ENCODE results near the gene SPDYE17.
A peak's percentile ranks its signal among the peaks of the same experiment; 100 is the strongest.
"Not testable (repeated sequence)": the region's sequence is repeated elsewhere in the genome, so short reads cannot be mapped to it uniquely, and the experiment has no call there.

SPDYE17 gene

GRCh38 chr7:76984784-76985136 is 47.4 kb downstream of the SPDYE17 start:
- H3K4me3 Mint-ChIP-seq, DNase-seq, H3K4me1 Mint-ChIP-seq, H3K27me3 Mint-ChIP-seq, H3K9me3 Mint-ChIP-seq, H3K27ac Mint-ChIP-seq: not testable (repeated sequence)
- peak; percentile 98 for ATAC-seq

GRCh38 chr7:76983937-76984783 is 48.0 kb downstream of the SPDYE17 start:
- H3K4me3 Mint-ChIP-seq, H3K27me3 Mint-ChIP-seq, H3K27ac Mint-ChIP-seq, H3K4me1 Mint-ChIP-seq, DNase-seq, H3K9me3 Mint-ChIP-seq: not testable (repeated sequence)
- ATAC-seq, result peak; percentile 59

GRCh38 chr7:76983333-76983732 is 48.8 kb downstream of the SPDYE17 start:
- not testable (repeated sequence) for DNase-seq, H3K27ac Mint-ChIP-seq, H3K4me1 Mint-ChIP-seq, H3K27me3 Mint-ChIP-seq, ATAC-seq, H3K4me3 Mint-ChIP-seq, H3K9me3 Mint-ChIP-seq

GRCh38 chr7:76982501-76982900 is 49.7 kb downstream of the SPDYE17 start:
- ATAC-seq, H3K4me3 Mint-ChIP-seq: not testable (repeated sequence)

GRCh38 chr7:76981187-76981970 is 50.8 kb downstream of the SPDYE17 start:
- not testable (repeated sequence) for H3K9me3 Mint-ChIP-seq, H3K4me3 Mint-ChIP-seq, H3K4me1 Mint-ChIP-seq, DNase-seq, H3K27me3 Mint-ChIP-seq, ATAC-seq
- H3K27ac Mint-ChIP-seq, result peak overlapping the region in 1 of 2 donors; percentile 65

More at GRCh38 chr7:76982501-76982900, 49.7 kb downstream of the SPDYE17 start:
- H3K27ac Mint-ChIP-seq, H3K4me1 Mint-ChIP-seq, H3K9me3 Mint-ChIP-seq, DNase-seq, H3K27me3 Mint-ChIP-seq: not testable (repeated sequence)

- not testable (repeated sequence) for H3K4me1 Mint-ChIP-seq, H3K4me3 Mint-ChIP-seq, H3K27ac Mint-ChIP-seq, ATAC-seq, H3K9me3 Mint-ChIP-seq, H3K27me3 Mint-ChIP-seq, DNase-seq
These were observed 51.6 kb downstream of the SPDYE17 start for GRCh38 chr7:76980576-76980975.

GRCh38 chr7:76977761-76978367 is 54.3 kb downstream of the SPDYE17 start:
- DNase-seq, H3K4me1 Mint-ChIP-seq, H3K27me3 Mint-ChIP-seq, H3K9me3 Mint-ChIP-seq: not testable (repeated sequence)
- Mint-ChIP-seq H3K4me3 (peak overlapping the region in 1 of 2 donors; percentile 26), H3K27ac (peak overlapping the region; percentile 65 to 67)
- peak; percentile 44 for ATAC-seq

- ATAC-seq, H3K4me3 Mint-ChIP-seq, H3K27ac Mint-ChIP-seq, H3K4me1 Mint-ChIP-seq, H3K27me3 Mint-ChIP-seq, DNase-seq, H3K9me3 Mint-ChIP-seq: not testable (repeated sequence)
These were observed 57.2 kb downstream of the SPDYE17 start for GRCh38 chr7:76974793-76975579.

GRCh38 chr7:76974336-76974735 is 57.8 kb downstream of the SPDYE17 start:
- H3K27me3 Mint-ChIP-seq, H3K9me3 Mint-ChIP-seq, H3K4me1 Mint-ChIP-seq, H3K4me3 Mint-ChIP-seq, H3K27ac Mint-ChIP-seq, DNase-seq, ATAC-seq: not testable (repeated sequence)

GRCh38 chr7:76972391-76972790 is 59.8 kb downstream of the SPDYE17 start:
- H3K9me3 Mint-ChIP-seq, H3K4me3 Mint-ChIP-seq, H3K27me3 Mint-ChIP-seq, H3K4me1 Mint-ChIP-seq, ATAC-seq, DNase-seq: not testable (repeated sequence)
- peak overlapping the region in 1 of 2 donors; percentile 80 for H3K27ac Mint-ChIP-seq
